Iris pigment epithelial cell (primary cell): ENCODE measurements around the gene SYNM.
A peak's percentile ranks its signal among the peaks of the same experiment; 100 is the strongest.

ENCODE experiments used
- DNase-seq: peaks from one replicate; pipeline ENCODE4 v3.0.0-alpha.2; 2011; ENCODE audit warnings: low read depth

SYNM gene

GRCh38 chr15:99084965-99085364, 19.9 kb upstream of the SYNM start:
- no peak for DNase-seq

GRCh38 chr15:99085413-99086326, 19.2 kb upstream of the SYNM start:
- peak; percentile 86 for DNase-seq

GRCh38 chr15:99086327-99086667, 18.6 kb upstream of the SYNM start:
- DNase-seq: no peak

GRCh38 chr15:99087405-99087943, 17.4 kb upstream of the SYNM start:
- no peak for DNase-seq

- DNase-seq: peak; percentile 17
These were observed 14.7 kb upstream of the SYNM start for GRCh38 chr15:99090011-99090699.

GRCh38 chr15:99090938-99091337, 13.9 kb upstream of the SYNM start:
- no peak for DNase-seq

GRCh38 chr15:99092554-99093172, 12.2 kb upstream of the SYNM start:
- DNase-seq: no peak

GRCh38 chr15:99095626-99096025, 9.3 kb upstream of the SYNM start:
- no peak for DNase-seq

GRCh38 chr15:99096173-99096893, 8.5 kb upstream of the SYNM start:
- DNase-seq: no peak

- no peak for DNase-seq
These were observed 7.9 kb upstream of the SYNM start for GRCh38 chr15:99096894-99097426.

GRCh38 chr15:99097441-99098410, 7.2 kb upstream of the SYNM start:
- DNase-seq: no peak

- no peak for DNase-seq
These were observed 6.5 kb upstream of the SYNM start for GRCh38 chr15:99098426-99098825.

GRCh38 chr15:99098991-99099390, 5.9 kb upstream of the SYNM start:
- DNase-seq: no peak

GRCh38 chr15:99099661-99100060, 5.2 kb upstream of the SYNM start:
- DNase-seq: no peak

- DNase-seq: peak; percentile 71
These were observed 4.4 kb upstream of the SYNM start for GRCh38 chr15:99100245-99101173.

- DNase-seq: no peak
These were observed 3.4 kb upstream of the SYNM start for GRCh38 chr15:99101501-99101900.

- no peak for DNase-seq
These were observed 2.3 kb upstream of the SYNM start for GRCh38 chr15:99102332-99103235.

GRCh38 chr15:99103279-99103678, 1.6 kb upstream of the SYNM start:
- DNase-seq: no peak
